ENCODE results near the gene SAA2. TPM values are rescaled to one million over a fixed set of nuclear protein-coding genes. Genes with fewer than 3 reads are reported as not detected.
"Not testable (repeated sequence)": the region's sequence is repeated elsewhere in the genome, so short reads cannot be mapped to it uniquely, and the experiment has no call there.

The SAA2 gene
- total RNA-seq: 20.3 TPM

DNA sequence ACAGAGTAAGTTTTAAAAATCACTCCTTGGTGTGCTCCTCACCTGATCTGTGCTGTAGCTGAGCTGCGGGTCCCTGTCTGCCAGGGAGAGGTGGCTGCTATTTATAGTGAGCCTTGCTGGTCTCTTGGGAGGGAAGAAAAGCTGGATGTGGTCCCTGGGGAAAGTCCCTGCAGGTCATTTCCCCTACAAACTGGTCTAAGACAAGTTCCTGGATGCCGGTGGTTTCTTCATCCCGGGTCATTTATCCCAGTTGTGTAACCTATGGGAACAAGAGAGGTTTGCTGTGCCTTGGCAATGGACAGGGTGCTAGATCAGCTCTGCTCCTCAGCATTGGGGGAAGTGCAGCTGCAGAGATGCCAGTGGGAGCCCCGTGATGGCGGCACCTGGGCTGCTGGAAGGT, at the start of gene SAA2:
TSS of gene SAA2 (minus strand) at position 108 of the 400 bp plus-strand sequence. CDS start 657 bp downstream, outside the sequence.
- DNase-seq (ENCODE audit: low spot score): no peak

DNA sequence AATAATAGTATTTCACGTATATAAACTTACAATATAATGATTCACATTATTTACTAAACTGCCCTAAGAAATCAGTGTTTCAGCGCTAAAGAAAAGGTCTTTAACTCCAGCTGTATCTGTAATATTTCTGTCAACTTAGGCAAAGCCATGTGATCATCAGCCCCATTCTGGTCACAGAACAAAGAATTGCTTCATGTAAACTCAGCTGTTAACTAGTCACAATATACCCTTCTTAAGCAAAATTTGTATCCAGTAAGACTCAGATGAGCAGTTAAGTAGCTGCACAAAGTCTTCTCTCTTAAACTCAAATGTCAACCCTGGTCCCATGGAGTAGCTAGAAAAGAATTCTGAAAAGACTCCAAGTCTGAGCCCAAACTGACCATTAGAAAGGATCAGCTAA, 46.8 kb upstream of the SAA2 start:
- no peak for DNase-seq (ENCODE audit: low spot score)

DNA sequence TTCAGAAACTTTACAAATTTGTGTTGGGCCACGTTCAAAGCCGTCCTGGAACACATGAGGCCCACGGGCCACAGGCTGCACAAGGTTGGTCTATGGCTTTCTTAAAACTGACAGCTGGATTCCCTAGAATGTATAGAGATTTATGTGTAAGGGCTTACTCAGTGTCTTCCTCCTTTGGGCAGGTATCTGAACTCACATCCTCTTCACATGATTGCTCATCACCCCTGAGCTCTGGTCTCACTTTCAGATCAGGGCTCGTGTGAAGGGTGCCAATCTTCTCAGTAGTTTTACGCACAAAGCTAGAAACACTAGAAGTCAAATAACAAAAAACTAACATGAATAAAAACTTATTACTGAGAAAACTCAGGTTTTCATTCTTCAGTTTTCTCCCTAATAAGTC, 46.4 kb upstream of the SAA2 start:
- DNase-seq (ENCODE audit: low spot score): no peak

DNA sequence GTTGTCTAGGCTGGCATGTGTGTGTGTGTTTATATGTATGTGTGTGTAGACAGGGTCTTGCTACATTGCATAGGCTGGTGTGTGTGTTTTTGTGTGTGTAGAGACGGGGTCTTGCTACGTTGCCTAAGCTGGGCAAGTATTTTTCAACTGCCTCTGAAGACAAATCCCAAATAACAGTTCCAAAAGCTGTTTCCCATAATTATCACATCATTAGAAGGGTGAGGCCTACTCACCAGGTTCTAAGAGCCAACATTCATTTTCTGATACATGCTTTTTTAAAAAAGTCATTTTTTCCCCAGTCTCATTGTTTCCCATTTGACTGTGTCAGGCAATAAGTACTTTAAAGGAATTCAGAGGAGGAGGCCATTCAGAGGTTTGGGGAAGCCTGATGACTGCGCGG, 40.4 kb upstream of the SAA2 start:
- DNase-seq (ENCODE audit: low spot score): no peak

DNA sequence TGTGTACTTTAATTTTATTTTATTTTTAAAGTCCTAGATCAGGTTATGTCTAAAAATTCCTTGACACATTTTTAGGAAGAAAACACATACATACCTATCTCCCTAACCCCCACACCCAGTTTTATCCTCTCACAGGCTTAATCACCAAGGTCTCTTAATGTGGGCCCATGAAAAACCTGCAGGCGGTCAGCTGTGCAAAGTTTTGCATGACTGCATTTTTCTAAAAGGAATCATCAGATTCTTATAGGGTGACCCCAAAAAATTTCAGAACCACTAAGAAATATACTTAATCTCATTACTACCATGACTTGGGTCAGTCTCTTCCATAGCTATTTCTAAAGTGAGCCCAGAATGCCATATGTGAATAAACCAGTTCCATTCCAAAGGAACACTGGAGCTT, 37.4 kb upstream of the SAA2 start:
- DNase-seq (ENCODE audit: low spot score): no peak

GRCh38 chr11:18282626-18283025, 34.2 kb upstream of the SAA2 start:
- no peak for DNase-seq (ENCODE audit: low spot score)

DNA sequence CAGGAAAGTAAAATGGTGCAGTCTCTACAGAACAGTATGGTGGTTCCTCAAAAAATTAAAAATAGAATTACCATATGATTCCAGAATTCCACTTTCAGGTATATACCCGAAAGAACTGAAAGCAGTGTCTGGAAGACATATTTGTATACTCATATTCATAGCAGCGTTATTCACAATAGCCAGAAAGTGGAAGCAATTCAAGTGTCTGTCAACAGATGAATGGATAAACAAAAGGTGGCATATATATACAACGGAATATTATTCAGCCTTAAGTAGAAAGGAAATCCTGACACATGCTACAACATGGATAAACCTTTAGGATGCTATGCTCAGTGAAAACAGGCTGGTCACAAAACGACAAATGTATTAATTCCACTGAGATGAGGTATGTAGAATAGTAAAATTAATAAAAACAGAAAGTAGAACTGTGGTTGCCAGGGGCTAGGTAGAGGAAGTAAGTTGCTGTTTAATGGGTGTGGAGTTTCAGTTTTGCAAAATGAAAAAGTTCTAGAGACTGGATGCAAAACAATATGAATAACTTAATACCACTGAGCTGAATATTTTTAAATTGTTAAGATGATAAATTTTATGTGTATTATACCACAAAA, 32.1 kb upstream of the SAA2 start:
- DNase-seq (ENCODE audit: low spot score): no peak

DNA sequence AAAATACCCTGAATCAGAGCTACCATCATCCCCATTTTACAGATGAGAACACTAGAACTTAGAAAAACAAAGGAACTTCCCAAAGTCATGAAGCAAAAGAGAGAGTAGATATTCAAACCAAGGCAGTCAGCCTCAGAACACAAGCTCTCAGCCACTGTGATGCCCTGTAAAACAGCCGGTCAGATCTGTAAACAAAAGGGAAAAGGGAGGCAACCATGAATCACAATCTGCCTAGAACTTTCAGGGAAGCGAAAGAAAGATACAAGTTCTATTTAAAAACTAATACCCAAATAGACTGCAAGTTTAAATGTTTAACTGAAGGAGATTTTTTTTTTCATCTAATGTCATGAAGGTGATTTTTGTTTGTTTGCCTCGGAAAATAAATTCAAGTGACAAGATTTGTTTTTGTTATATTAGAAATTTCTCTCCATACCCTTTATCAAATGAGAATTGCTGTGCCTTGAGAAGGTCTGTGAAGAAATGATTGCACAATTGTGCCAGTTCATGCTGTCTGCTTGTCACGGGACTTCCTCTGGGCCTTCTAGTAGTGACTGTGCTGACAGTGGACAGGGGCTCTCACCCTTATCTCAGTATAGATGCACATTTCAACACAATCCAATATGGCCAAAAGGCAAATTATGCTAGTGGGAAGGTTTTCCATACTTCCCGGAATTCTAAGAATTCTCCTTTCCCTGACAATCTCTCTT, 29.2 kb upstream of the SAA2 start:
- DNase-seq (ENCODE audit: low spot score): no peak

- DNase-seq (ENCODE audit: low spot score): no peak
Observed at GRCh38 chr11:18271206-18271605, 22.7 kb upstream of the SAA2 start.

GRCh38 chr11:18270102-18270501, 21.6 kb upstream of the SAA2 start:
- DNase-seq (ENCODE audit: low spot score): no peak

DNA sequence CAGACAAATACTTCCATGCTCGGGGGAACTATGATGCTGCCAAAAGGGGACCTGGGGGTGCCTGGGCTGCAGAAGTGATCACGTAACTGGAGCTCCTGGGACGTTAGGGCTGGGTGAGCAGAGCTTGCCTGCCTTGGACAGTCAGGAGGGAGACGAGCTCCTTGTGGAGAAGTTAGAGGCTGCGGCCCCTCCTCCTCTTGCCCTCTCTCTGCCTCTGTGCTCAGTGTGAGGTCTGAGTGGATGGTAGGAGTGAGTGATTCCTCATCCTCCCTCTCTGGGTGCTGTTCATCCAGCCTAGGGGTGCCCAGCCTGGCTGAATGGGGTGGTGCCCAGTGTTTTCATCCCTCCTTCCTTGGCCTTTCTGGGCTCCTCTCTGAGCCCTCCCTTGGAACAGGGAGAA, 20.8 kb upstream of the SAA2 start:
- not testable (repeated sequence) for DNase-seq (ENCODE audit: low spot score)

GRCh38 chr11:18267335-18268133, 19.1 kb upstream of the SAA2 start:
- not testable (repeated sequence) for DNase-seq (ENCODE audit: low spot score)

GRCh38 chr11:18265949-18266348, 17.5 kb upstream of the SAA2 start, which contains the start of gene SAA1:
Gene SAA1, plus strand, starts transcription at chr11:18266264. Its CDS starts 624 bp downstream, at chr11:18266888.
- no peak for DNase-seq (ENCODE audit: low spot score)

DNA sequence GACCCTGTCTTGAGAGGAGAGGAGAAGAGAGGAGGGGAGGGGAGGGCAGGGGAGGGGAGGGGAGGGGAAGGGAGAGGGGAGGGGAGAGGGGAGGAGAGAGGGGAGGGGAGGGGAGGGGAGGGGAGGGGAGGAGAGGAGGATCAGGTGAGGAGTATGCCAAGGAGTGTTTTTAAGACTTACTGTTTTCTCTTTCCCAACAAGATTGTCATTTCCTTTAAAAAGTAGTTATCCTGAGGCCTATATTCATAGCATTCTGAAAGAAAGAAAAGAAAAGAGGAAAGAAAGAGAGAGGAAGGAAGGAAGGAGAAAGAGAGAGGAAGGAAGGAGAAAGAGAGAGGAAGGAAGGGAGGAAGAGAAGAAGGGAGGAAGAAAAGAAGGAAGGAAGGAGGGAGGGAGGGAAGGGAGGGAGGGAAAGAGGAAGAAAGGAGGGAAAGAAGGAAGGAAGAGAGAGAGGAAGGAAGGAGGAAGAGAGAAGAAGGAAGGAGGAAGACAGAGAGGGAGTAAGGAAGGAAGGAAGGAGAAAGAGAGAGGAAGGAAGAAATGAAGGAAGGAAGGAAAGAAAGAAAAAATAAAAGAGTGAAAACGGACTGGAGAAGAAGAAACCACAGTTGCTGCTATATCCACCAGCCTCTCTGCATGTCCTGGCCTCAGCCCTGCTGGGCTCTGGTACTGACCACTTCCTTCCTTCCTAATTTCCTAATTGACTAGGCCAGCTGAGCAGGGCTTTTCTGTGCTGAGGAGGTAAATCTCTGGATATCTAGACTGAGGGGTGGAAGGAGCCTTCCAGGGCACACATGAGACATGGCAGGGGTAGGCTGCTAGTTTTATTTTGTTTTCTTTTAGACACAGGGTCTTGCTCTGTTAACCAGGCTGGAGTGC, 16.4 kb upstream of the SAA2 start:
- DNase-seq (ENCODE audit: low spot score): no peak

DNA sequence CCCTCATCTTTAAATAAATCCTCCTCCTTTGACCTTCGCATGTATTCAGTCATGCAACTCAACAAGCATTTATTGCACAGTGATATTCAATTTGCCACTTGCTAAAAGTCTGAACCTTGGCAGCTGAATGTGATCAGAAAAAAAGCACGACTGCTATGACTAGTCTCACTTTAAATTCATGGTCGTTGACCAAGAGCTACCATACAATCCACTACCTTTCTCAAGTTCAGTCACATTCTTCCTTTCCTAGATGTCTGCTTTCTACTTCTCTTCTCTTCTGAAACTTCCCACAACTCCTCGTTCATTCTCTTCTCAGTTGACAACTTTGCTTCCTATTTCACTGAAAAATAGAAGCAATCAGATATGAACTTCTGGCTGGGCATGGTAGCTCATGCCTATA, 15.6 kb upstream of the SAA2 start:
- no peak for DNase-seq (ENCODE audit: low spot score)

GRCh38 chr11:18262681-18263350, 14.3 kb upstream of the SAA2 start:
- not testable (repeated sequence) for DNase-seq (ENCODE audit: low spot score)

DNA sequence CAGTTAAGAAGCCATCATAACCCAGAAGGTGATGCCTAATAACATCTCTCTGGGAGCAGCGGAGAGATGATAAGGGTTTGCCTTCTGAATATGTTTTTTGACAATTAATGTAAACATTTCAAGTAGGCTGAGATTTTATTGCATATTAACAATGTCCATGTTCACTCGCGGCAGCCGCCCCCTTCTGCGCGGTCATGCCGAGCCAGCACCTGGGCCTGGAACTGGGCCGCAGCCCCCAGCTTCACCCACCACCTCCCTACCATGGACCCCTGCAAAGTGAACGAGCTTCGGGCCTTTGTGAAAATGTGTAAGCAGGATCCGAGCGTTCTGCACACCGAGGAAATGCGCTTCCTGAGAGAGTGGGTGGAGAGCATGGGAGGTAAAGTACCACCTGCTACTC, 13.3 kb upstream of the SAA2 start:
- DNase-seq (ENCODE audit: low spot score): no peak

DNA sequence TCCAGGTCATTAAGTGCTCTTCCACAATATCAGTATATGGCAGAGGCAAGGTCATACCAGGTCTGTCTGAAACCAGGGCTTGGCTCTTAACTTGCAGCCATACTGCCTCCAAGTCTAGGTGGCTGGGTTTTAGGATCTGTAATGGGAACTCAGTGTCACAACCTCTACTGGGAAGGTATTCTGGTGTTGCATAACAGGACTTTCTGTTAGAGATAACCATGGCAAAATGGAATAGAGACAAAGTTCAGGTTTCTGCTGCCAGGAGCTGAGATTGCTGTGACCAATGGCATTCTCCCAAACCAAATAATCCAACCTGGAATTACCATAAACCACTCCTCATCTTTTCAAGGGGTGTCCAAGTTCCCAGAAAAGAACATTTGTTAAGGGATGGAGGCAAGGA, 10.8 kb upstream of the SAA2 start:
- DNase-seq (ENCODE audit: low spot score): no peak

DNA sequence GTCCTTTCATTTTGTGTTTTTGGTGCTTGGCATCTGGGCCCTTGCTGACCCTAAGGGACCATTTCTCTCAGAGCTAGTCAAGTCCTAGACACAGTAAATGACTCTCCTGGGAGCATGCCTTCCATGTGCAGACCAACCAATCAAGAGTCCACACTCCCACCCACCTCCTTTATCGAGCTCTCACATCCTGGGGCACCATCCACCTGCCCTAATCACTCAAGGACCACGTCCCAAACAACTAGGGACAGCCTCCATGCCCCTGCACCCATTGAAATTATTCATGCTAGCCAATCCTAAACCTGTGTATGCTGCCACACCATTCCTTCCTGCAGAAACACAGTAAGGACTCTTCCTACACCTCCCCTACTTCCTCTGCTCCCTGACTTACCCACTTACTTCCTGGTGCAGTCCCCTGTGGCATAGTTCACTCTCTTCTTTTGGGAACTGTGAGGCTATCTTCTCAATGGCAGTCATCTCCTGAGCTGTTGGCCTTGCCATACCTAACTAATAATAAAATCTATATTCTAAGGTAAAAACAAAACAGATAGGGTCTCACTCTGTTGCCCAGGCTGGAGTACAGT, 6.4 kb upstream of the SAA2 start:
- no peak for DNase-seq (ENCODE audit: low spot score)

- DNase-seq (ENCODE audit: low spot score): no peak
Observed at GRCh38 chr11:18253778-18254338, 5.4 kb upstream of the SAA2 start.

- DNase-seq (ENCODE audit: low spot score): no peak
Observed at GRCh38 chr11:18253233-18253632, 4.8 kb upstream of the SAA2 start.
